Ishikawa (cell line): ENCODE results near the gene NRCAM.

Experiments used
- CEBPB ChIP-seq: IDR thresholded peaks from 2 replicates; pipeline ENCODE4 v1.6.1; 2012
- CREB1 ChIP-seq: IDR thresholded peaks from 2 replicates; pipeline ENCODE4 v1.6.1; 2012; ENCODE audit warnings: low read depth
- EGR1 ChIP-seq: IDR thresholded peaks from 2 replicates; pipeline ENCODE4 v1.6.1; 2012
- EP300 ChIP-seq: IDR thresholded peaks from 2 replicates; pipeline ENCODE4 v1.6.1; 2012; ENCODE audit warnings: borderline replicate concordance
- FOXM1 ChIP-seq: IDR thresholded peaks from 2 replicates; pipeline ENCODE4 v1.6.1; 2012; ENCODE audit warnings: low read depth, borderline replicate concordance
- MAX ChIP-seq: IDR thresholded peaks from 2 replicates; pipeline ENCODE4 v1.6.1; 2012
- NFIC ChIP-seq: IDR thresholded peaks from 2 replicates; pipeline ENCODE4 v1.6.1; 2012
- RAD21 ChIP-seq: IDR thresholded peaks from 2 replicates; pipeline ENCODE4 v1.6.1; 2012; ENCODE audit warnings: low read depth
- REST ChIP-seq: IDR thresholded peaks from 2 replicates; pipeline ENCODE4 v1.6.1; 2012; ENCODE audit warnings: low read depth, mild to moderate bottlenecking
- TAF1 ChIP-seq: IDR thresholded peaks from 2 replicates; pipeline ENCODE4 v1.6.1; 2012; ENCODE audit warnings: low read depth, mild to moderate bottlenecking
- TCF12 ChIP-seq: IDR thresholded peaks from 2 replicates; pipeline ENCODE4 v1.6.1; 2012; ENCODE audit warnings: low read depth
- TEAD4 ChIP-seq: IDR thresholded peaks from 2 replicates; pipeline ENCODE4 v1.6.1; 2012
- YY1 ChIP-seq: IDR thresholded peaks from 2 replicates; pipeline ENCODE4 v1.6.1; 2012; ENCODE audit warnings: low read depth
- ZBTB7A ChIP-seq: IDR thresholded peaks from 2 replicates; pipeline ENCODE4 v1.6.1; 2012; ENCODE audit warnings: low read depth
- TF ChIP-seq, protein P1 (sequence below): IDR thresholded peaks from 2 replicates; pipeline ENCODE4 v1.6.1; 2012

Gene NRCAM

GRCh38 chr7:108101759-108102158 is 354.5 kb downstream of the NRCAM start:
- TF ChIP-seq ZBTB7A (no peak), NFIC (no peak), EGR1 (no peak), MAX (no peak), TCF12 (no peak)
- TF ChIP-seq, protein P1, sequence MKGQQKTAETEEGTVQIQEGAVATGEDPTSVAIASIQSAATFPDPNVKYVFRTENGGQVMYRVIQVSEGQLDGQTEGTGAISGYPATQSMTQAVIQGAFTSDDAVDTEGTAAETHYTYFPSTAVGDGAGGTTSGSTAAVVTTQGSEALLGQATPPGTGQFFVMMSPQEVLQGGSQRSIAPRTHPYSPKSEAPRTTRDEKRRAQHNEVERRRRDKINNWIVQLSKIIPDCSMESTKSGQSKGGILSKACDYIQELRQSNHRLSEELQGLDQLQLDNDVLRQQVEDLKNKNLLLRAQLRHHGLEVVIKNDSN, result no peak

DNA sequence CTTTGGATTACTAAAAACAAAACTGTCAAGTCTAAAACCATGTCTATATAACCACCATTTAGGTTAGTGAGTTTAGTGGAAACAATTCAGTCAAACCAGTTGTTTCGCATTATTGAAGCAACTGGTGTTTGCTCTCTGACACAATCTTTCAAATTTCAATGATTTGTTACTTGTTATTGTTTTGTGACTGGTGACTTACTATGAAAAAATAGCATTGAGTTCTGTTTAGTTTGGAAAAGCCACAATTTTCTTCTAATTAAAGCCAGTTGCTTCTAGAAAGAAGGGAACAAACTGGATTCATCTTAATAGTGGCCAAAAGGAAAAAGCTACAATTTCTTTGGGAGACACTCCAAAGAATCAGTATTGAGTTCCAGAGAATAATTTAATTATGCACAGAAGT is 356.5 kb downstream of the NRCAM start:
- TF ChIP-seq EGR1, result no peak
- TF ChIP-seq ZBTB7A, result no peak
- no peak for TF ChIP-seq CREB1
- no peak for TF ChIP-seq CEBPB
- TF ChIP-seq NFIC, result no peak
- TF ChIP-seq MAX, result no peak
- TF ChIP-seq TCF12, result no peak
- TF ChIP-seq TEAD4, result no peak
- TF ChIP-seq YY1, result no peak
- no peak for TF ChIP-seq RAD21
- no peak for TF ChIP-seq FOXM1
- no peak for TF ChIP-seq REST
- TF ChIP-seq TAF1, result no peak
- no peak for TF ChIP-seq EP300
- TF ChIP-seq, protein P1, result no peak

DNA sequence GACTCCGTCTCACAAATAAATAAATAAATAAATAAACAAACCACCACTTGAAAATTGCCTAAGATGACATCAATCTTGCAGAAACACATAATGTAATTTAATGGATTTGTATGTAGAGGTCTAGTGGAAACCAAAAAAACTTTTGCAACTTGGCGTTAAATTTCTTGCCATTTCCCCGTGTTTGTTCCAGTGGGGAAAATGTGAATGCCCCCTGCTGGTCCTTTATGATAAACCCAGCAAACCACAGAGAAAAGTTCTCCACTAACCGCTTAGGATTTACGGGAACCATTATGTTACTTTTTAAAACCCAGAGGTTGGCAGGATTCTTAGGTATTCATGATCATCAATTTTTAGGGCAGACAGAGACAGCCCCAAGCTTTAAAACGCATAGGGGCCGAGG is 358.5 kb downstream of the NRCAM start:
- TF ChIP-seq REST (no peak), RAD21 (no peak), NFIC (no peak), TEAD4 (no peak), YY1 (no peak), CREB1 (no peak), ZBTB7A (no peak), MAX (no peak), FOXM1 (no peak), EGR1 (no peak), TCF12 (no peak), EP300 (no peak), TAF1 (no peak), CEBPB (no peak)
- TF ChIP-seq, protein P1, result no peak
